ENCODE measurements around the gene VANGL2.

VANGL2 gene

DNA sequence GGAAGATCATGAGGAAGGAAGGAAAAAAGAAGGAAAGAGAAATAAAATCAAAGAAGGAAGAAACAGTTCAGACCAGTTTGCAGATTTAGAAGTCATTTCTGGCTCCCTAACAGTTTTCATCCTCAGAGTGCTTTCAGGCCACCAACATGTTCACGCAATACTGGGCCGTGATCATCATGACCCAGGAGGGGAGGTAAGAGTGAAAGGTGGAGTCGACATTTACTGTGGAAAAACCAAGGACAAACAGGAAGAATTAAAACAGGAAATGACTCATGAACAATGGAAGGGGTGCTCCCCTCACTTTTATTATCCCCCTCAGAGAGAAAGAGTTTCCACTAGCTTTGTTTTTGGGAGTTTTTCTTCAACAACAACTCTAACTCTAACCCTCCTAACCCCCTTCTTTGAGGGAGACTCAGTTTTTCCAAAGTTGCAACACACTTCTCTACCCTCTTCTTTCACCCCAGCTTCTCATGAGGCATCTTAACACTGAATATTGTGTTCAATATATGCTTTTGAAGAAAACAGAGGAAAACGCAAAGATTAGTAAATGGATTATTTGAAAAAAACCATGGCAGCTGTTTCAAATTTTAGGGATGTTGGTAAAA is 60.4 kb downstream of the VANGL2 start:
- DNase-seq = no peak

DNA sequence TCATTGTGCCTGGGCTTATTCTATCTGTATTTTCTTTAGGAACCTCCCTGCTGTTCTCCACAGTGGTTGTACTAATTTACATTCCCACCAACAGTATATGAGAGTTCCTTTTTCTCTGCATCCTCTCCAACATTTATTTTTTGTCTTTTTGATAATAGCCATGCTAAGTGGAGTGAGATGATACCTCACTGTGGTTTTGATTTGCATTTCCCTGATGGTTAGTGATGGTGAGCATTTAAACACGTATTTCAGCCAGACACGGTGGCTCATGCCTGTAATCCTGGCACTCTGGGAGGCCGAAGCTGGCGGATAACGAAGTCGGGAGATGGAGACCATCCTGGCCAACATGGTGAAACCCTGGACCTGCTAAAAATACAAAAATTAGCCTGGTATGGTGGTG is 64.8 kb downstream of the VANGL2 start:
- no peak for DNase-seq

DNA sequence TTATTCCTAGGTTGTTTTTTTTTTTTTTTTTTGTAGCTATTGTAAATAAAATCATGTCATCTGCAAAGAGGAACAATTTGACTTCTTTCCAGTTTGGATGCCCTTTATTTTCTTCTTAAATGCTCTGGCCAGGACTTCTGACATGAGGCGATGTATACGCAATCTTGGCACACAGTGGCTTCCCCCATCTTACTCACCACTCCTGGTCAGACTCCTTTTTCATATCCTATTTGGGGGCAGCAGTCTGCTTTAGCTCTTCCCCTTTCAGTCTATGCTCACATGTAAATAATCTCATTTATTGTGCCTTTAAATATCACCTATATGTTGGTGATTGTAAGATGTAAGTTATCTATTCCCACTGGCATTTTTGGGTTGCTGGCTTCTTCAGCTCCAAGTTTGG is 66.6 kb downstream of the VANGL2 start:
- DNase-seq = no peak

DNA sequence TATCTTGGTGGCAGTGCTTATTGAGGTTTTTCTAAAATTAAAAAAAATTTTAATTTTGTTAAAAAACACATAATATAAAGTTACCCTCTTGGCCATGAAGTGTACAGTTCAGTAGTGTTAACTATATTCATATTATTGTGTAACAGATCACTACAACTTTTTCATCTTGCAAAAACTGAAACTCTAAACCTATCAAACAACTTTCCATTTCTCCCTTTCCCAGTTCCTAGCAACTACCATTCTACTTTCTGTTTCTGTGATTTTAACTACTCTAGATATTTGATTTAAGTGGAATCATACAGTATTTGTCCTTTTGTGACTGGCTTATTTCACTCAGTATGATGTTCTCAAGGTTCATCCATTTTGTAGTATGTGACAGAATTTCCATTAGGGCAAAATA is 67.2 kb downstream of the VANGL2 start:
- no peak for DNase-seq

DNA sequence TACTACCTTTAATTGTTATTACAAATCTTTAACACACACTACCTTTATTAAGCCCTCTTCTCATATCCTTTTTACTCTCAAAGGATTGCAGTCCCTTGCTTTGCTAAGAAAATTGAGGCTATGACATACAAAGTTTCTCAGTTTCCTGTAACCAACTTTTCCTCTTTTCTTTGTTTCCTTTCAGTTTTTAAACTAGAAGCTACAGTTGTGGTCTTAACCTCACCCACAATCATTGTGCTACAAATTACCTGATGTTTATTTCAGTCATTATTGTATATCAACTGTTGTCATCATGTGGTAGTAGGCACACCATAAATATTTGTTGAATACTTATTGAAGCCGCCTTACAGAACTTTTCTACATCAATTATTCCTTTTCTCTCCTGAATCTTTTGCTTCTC is 70.9 kb downstream of the VANGL2 start:
- no peak for DNase-seq

DNA sequence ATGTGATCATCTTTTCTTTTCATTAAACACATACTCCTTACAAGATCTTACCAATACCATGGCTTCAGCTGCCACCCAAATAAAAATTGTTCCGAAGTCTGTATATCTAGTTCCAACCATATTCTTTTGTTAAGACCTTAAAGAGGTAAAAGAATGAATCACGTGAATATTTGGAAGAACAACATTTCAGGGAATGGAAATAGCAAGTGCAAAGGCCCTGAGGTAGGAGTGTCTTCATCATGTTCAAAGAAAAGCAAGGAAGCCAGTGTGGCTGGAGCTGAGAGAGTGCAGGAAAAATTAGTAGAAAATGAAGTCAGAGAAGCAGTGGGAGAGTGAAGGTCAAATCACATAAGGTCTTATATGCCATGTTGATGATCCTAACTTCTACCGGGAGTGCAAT is 71.7 kb downstream of the VANGL2 start:
- no peak for DNase-seq

DNA sequence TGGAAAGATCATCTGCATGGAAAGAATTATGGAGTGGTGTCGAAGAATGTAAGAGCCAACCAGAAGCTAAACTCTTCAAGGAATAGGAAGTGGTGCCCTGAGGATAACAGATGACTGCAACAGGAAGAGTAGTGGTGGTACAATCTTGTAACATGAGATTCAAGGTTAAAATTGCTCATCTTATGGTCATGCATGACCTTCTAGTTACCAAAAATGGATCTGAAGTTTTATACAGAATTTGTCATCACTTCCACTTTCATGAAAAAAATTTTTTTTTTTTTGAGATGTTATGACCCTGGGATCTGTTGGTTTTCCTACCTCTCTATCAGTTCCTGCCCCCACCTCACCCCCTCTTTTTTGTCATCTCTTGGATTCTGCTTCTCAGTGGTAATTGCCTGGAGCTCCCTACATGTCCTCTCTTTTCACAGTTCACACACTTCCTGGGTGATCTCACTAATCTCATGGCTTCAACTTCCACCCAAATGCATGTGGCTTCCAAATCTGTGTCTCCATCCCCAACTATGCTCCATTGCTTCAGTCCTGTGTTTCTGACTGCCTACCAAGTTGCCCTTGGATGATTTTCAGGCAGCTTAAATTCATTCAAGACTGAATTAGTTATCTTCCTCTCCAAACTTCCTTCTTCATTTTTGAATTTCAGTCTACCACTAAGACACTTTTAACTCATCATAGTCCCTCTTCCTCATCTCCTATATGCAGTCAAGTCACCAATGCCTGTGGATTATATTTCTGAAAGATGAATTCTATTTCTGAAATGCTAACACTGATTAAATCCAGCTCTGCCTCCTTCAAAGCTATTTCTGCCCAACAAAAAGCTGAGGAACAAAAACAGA is 74.3 kb downstream of the VANGL2 start:
- DNase-seq = no peak
